HG02884 (cell line): ENCODE results near the gene LDLRAD4.

Experiments
- ATAC-seq: cut with Tn5 transposase; IDR thresholded peaks from one replicate; pipeline ENCODE4 v1.9.1; 2021; ENCODE audit warnings: mild to moderate bottlenecking, moderate library complexity; ENCODE audit not compliant: unreplicated experiment

Gene LDLRAD4

GRCh38 chr18:13227910-13228309 is 9.3 kb downstream of the LDLRAD4 start:
- no peak for ATAC-seq

- ATAC-seq = no peak
Observed at GRCh38 chr18:13229001-13229671, 10.6 kb downstream of the LDLRAD4 start.

GRCh38 chr18:13231151-13231550 is 12.6 kb downstream of the LDLRAD4 start:
- ATAC-seq = no peak

GRCh38 chr18:13232086-13232917 is 13.7 kb downstream of the LDLRAD4 start:
- ATAC-seq = no peak

GRCh38 chr18:13232971-13233786 is 14.6 kb downstream of the LDLRAD4 start:
- ATAC-seq = no peak

GRCh38 chr18:13233787-13234783 is 15.5 kb downstream of the LDLRAD4 start:
- ATAC-seq = no peak

GRCh38 chr18:13235421-13235831 is 16.9 kb downstream of the LDLRAD4 start:
- no peak for ATAC-seq

GRCh38 chr18:13235981-13236380 is 17.4 kb downstream of the LDLRAD4 start:
- ATAC-seq = no peak

GRCh38 chr18:13236411-13236810 is 17.9 kb downstream of the LDLRAD4 start:
- ATAC-seq = no peak

- ATAC-seq = no peak
Observed at GRCh38 chr18:13237073-13237472, 18.5 kb downstream of the LDLRAD4 start.

- ATAC-seq = no peak
Observed at GRCh38 chr18:13237641-13238040, 19.1 kb downstream of the LDLRAD4 start.

GRCh38 chr18:13239171-13239956 is 20.8 kb downstream of the LDLRAD4 start:
- ATAC-seq = no peak

GRCh38 chr18:13240060-13240725 is 21.6 kb downstream of the LDLRAD4 start:
- ATAC-seq = no peak

- ATAC-seq = no peak
Observed at GRCh38 chr18:13241083-13241892, 22.7 kb downstream of the LDLRAD4 start.

GRCh38 chr18:13241893-13242175 is 23.3 kb downstream of the LDLRAD4 start:
- no peak for ATAC-seq

- ATAC-seq = no peak
Observed at GRCh38 chr18:13242797-13243196, 24.2 kb downstream of the LDLRAD4 start.

- ATAC-seq = no peak
Observed at GRCh38 chr18:13243363-13243762, 24.8 kb downstream of the LDLRAD4 start.

- no peak for ATAC-seq
Observed at GRCh38 chr18:13244135-13244534, 25.6 kb downstream of the LDLRAD4 start.
